HG02623 (cell line): ENCODE data around the gene ACBD4.

Source experiments
- ATAC-seq: cut with Tn5 transposase; IDR thresholded peaks from one replicate; pipeline ENCODE4 v1.9.1; 2021; ENCODE audit warnings: moderate library complexity; ENCODE audit not compliant: unreplicated experiment

Gene ACBD4

GRCh38 chr17:45149669-45150664 is 14.5 kb downstream of the ACBD4 start:
- ATAC-seq, result no peak

- ATAC-seq, result no peak
Measured at GRCh38 chr17:45150911-45151809, 15.7 kb downstream of the ACBD4 start.

GRCh38 chr17:45155029-45155428 is 19.5 kb downstream of the ACBD4 start:
- no peak for ATAC-seq

- no peak for ATAC-seq
Measured at GRCh38 chr17:45155483-45155882, 20.0 kb downstream of the ACBD4 start.

- no peak for ATAC-seq
Measured at GRCh38 chr17:45156242-45156641, 20.8 kb downstream of the ACBD4 start.

GRCh38 chr17:45160447-45161287 is 25.2 kb downstream of the ACBD4 start:
- peak; percentile 6 for ATAC-seq

GRCh38 chr17:45161288-45162024 is 26.0 kb downstream of the ACBD4 start, which contains the start of gene HEXIM2:
Gene HEXIM2 (plus strand): TSS chr17:45161875. CDS start chr17:45162794, 919 bp downstream.
- ATAC-seq, result peak; percentile 86

- ATAC-seq, result no peak
Measured at GRCh38 chr17:45162025-45162687, 26.7 kb downstream of the ACBD4 start.

GRCh38 chr17:45164734-45165269 is 29.3 kb downstream of the ACBD4 start:
- no peak for ATAC-seq

GRCh38 chr17:45168991-45169752 is 33.7 kb downstream of the ACBD4 start:
- no peak for ATAC-seq

GRCh38 chr17:45170280-45170930 is 34.9 kb downstream of the ACBD4 start:
- ATAC-seq, result no peak

- ATAC-seq, result no peak
Measured at GRCh38 chr17:45170931-45171337, 35.4 kb downstream of the ACBD4 start.

GRCh38 chr17:45171338-45172231 is 36.1 kb downstream of the ACBD4 start:
- no peak for ATAC-seq

GRCh38 chr17:45172232-45172540 is 36.7 kb downstream of the ACBD4 start:
- ATAC-seq, result no peak

- ATAC-seq, result no peak
Measured at GRCh38 chr17:45172541-45173286, 37.2 kb downstream of the ACBD4 start.

GRCh38 chr17:45175759-45176115 is 40.2 kb downstream of the ACBD4 start:
- no peak for ATAC-seq
